HepG2 (cell line): ENCODE results near the gene HDGF. TPM values are rescaled to one million over a fixed set of nuclear protein-coding genes. Genes with fewer than 3 reads are reported as not detected.

Experiments
- ASH2L ChIP-seq: fragments of 300-600, 200-600 bp; sonication (generic); IDR thresholded peaks from 2 replicates; pipeline ENCODE4 v1.7.0; 2017; ENCODE audit warnings: low read depth, mild to moderate bottlenecking, moderate library complexity, mixed read lengths, low read length; ENCODE audit not compliant: insufficient read length
- ETV6 ChIP-seq: sonication (generic); formaldehyde crosslinking; conservative IDR thresholded peaks from 2 replicates; pipeline ENCODE4 v1.4.0; 2020; ENCODE audit warnings: missing genetic modification reagents
- GZF1 ChIP-seq: sonication (generic); formaldehyde crosslinking; IDR thresholded peaks from 2 replicates; pipeline ENCODE4 v1.5.1; 2020; ENCODE audit warnings: mild to moderate bottlenecking, missing genetic modification reagents
- KDM5A ChIP-seq: fragments of 200-600 bp; sonication (generic); IDR thresholded peaks from 2 replicates; pipeline ENCODE4 v1.7.0; 2018; ENCODE audit warnings: antibody characterized with exemption, mild to moderate bottlenecking, low read length, borderline replicate concordance
- MAFG ChIP-seq: sonication (generic); formaldehyde crosslinking; IDR thresholded peaks from 2 replicates; pipeline ENCODE4 v1.5.1; 2020; ENCODE audit warnings: mild to moderate bottlenecking, missing genetic modification reagents
- RAD21 ChIP-seq: fragments of 450-650 bp; formaldehyde crosslinking; IDR thresholded peaks from 2 replicates; pipeline ENCODE4 v1.5.0; 2020; ENCODE audit warnings: mild to moderate bottlenecking
- ZBTB42 ChIP-seq: sonication (generic); formaldehyde crosslinking; IDR thresholded peaks from 2 replicates; pipeline ENCODE4 v1.5.0; 2020; ENCODE audit warnings: mild to moderate bottlenecking, missing genetic modification reagents
- ZFP82 ChIP-seq: sonication (generic); formaldehyde crosslinking; IDR thresholded peaks from 2 replicates; pipeline ENCODE4 v1.5.1; 2020; ENCODE audit warnings: mild to moderate bottlenecking, missing genetic modification reagents, borderline replicate concordance
- ZNF496 ChIP-seq: sonication (generic); formaldehyde crosslinking; IDR thresholded peaks from 2 replicates; pipeline ENCODE4 v1.8.1; 2023; ENCODE audit warnings: mild to moderate bottlenecking, moderate library complexity, missing genetic modification reagents; ENCODE audit not compliant: insufficient replicate concordance
- ZNF543 ChIP-seq: sonication (generic); formaldehyde crosslinking; IDR thresholded peaks from 2 replicates; pipeline ENCODE4 v1.4.0; 2020; ENCODE audit warnings: mild to moderate bottlenecking, missing genetic modification reagents
- ZNF777 ChIP-seq: sonication (generic); formaldehyde crosslinking; IDR thresholded peaks from 2 replicates; pipeline ENCODE4 v1.4.0; 2020; ENCODE audit warnings: missing genetic modification reagents
- ZNF816 ChIP-seq: sonication (generic); formaldehyde crosslinking; IDR thresholded peaks from 2 replicates; pipeline ENCODE4 v1.8.0; 2022; ENCODE audit warnings: missing genetic modification reagents, mild to moderate bottlenecking, borderline replicate concordance
- ZNF839 ChIP-seq: sonication (generic); formaldehyde crosslinking; IDR thresholded peaks from 2 replicates; pipeline ENCODE4 v1.4.0; 2020; ENCODE audit warnings: missing genetic modification reagents, mild to moderate bottlenecking, borderline replicate concordance
- polyA plus RNA-seq, 8 experiments: library from polyadenylated mRNA; depleted of rRNA in 3 of 8; stranded (reverse) in 7 of 8; unstranded in 1 of 8; fragments of >200 nt; fragmentation: Illumina TruSeq in 4 of 8; extraction: Trizol in 4 of 8; gene quantifications; 2 replicates each; pipeline versions ENCODE4 v1.2.1 to v1.2.3, GENCODE V29; 2011 to 2016; ENCODE audit warnings: low read depth in 4 of 8, missing spikeins in 1 of 8, mixed read lengths in 1 of 8; ENCODE audit not compliant: insufficient read depth in 1 of 8
- total RNA-seq, 5 experiments: library from RNA; depleted of rRNA; stranded (reverse); fragments of >200 nt; fragmentation: Illumina TruSeq; extraction: Trizol; gene quantifications; 2 replicates each; pipeline ENCODE4 v1.2.3, GENCODE V29; 2016; ENCODE audit warnings: low read depth in 1 of 5
- TF ChIP-seq, protein P1 (sequence below): sonication (generic); formaldehyde crosslinking; conservative IDR thresholded peaks from 2 replicates; pipeline ENCODE4 v1.8.1; 2023; ENCODE audit warnings: missing genetic modification reagents
- TF ChIP-seq, protein P2 (sequence below): sonication (generic); formaldehyde crosslinking; IDR thresholded peaks from 2 replicates; pipeline ENCODE4 v1.8.0; 2022; ENCODE audit warnings: mild to moderate bottlenecking, missing genetic modification reagents, borderline replicate concordance
- TF ChIP-seq, protein P3 (sequence below): sonication (generic); formaldehyde crosslinking; IDR thresholded peaks from 2 replicates; pipeline ENCODE4 v1.5.0; 2020; ENCODE audit warnings: mild to moderate bottlenecking, missing genetic modification reagents
- TF ChIP-seq, protein P4 (sequence below): sonication (generic); formaldehyde crosslinking; IDR thresholded peaks from 2 replicates; pipeline ENCODE4 v1.5.1; 2020; ENCODE audit warnings: mild to moderate bottlenecking, missing genetic modification reagents, moderate library complexity

The HDGF gene
- total and polyA plus RNA-seq, 2 of the 13 experiments (the other 11 are each of a cell fraction or from before 2014, with no cell fraction given): 156 to 196 TPM

DNA sequence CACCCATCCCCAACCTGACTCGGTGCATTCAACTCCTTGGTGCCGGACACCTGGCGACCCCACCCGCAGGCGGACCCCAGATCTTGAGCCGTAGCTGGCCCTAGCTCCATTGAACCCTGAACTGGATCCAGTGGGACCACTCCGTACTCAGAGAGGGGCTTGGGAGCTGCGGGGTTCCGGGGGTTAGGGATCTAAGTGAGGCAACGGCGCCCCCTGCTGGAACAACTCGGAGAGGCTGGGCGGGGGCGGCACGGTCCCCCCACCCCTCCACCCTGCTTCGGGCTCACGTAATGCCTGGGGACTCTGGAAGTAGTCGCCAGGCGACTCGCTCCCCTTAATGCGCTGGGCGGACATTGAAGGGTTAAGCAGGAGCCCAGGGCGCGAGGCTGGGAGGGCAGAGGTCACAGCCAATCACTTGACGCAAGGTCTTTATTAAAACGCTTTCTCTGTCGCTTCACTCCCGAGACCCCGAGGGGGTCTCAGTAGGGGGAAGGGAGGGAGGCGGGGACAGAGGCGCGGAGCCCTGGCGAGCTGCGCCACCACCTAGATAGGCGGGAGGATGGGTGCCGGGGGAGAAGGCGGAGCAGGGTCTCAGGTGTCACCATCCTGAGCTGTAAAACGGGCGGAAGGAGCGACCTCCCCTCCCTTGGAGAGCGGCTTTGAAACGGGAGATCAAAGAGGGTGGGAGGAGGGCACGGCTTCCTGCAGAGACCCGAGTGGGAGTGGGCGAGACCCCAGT lies 45.4 kb downstream of the HDGF start (continued):
- TF ChIP-seq, protein P1, sequence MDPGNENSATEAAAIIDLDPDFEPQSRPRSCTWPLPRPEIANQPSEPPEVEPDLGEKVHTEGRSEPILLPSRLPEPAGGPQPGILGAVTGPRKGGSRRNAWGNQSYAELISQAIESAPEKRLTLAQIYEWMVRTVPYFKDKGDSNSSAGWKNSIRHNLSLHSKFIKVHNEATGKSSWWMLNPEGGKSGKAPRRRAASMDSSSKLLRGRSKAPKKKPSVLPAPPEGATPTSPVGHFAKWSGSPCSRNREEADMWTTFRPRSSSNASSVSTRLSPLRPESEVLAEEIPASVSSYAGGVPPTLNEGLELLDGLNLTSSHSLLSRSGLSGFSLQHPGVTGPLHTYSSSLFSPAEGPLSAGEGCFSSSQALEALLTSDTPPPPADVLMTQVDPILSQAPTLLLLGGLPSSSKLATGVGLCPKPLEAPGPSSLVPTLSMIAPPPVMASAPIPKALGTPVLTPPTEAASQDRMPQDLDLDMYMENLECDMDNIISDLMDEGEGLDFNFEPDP: no peak
- TF ChIP-seq ZNF816 (CRISPR knock-in tag): no peak
- TF ChIP-seq ZNF777 (CRISPR knock-in tag): no peak
- no peak for TF ChIP-seq ZFP82 (CRISPR knock-in tag)
- TF ChIP-seq ASH2L: no peak
- TF ChIP-seq MAFG (CRISPR knock-in tag): no peak
- TF ChIP-seq, protein P2, sequence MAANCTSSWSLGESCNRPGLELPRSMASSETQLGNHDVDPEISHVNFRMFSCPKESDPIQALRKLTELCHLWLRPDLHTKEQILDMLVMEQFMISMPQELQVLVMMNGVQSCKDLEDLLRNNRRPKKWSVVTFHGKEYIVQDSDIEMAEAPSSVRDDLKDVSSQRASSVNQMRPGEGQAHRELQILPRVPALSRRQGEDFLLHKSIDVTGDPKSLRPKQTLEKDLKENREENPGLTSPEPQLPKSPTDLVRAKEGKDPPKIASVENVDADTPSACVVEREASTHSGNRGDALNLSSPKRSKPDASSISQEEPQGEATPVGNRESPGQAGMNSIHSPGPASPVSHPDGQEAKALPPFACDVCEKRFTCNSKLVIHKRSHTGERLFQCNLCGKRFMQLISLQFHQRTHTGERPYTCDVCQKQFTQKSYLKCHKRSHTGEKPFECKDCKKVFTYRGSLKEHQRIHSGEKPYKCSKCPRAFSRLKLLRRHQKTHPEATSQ (CRISPR knock-in tag): no peak
- TF ChIP-seq, protein P3, sequence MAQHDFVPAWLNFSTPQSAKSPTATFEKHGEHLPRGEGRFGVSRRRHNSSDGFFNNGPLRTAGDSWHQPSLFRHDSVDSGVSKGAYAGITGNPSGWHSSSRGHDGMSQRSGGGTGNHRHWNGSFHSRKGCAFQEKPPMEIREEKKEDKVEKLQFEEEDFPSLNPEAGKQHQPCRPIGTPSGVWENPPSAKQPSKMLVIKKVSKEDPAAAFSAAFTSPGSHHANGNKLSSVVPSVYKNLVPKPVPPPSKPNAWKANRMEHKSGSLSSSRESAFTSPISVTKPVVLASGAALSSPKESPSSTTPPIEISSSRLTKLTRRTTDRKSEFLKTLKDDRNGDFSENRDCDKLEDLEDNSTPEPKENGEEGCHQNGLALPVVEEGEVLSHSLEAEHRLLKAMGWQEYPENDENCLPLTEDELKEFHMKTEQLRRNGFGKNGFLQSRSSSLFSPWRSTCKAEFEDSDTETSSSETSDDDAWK (CRISPR knock-in tag): no peak
- no peak for TF ChIP-seq ZNF496
- no peak for TF ChIP-seq GZF1
- no peak for TF ChIP-seq KDM5A
- TF ChIP-seq ZNF839 (CRISPR knock-in tag): no peak
- peak; percentile 44 for TF ChIP-seq RAD21
- TF ChIP-seq, protein P4, sequence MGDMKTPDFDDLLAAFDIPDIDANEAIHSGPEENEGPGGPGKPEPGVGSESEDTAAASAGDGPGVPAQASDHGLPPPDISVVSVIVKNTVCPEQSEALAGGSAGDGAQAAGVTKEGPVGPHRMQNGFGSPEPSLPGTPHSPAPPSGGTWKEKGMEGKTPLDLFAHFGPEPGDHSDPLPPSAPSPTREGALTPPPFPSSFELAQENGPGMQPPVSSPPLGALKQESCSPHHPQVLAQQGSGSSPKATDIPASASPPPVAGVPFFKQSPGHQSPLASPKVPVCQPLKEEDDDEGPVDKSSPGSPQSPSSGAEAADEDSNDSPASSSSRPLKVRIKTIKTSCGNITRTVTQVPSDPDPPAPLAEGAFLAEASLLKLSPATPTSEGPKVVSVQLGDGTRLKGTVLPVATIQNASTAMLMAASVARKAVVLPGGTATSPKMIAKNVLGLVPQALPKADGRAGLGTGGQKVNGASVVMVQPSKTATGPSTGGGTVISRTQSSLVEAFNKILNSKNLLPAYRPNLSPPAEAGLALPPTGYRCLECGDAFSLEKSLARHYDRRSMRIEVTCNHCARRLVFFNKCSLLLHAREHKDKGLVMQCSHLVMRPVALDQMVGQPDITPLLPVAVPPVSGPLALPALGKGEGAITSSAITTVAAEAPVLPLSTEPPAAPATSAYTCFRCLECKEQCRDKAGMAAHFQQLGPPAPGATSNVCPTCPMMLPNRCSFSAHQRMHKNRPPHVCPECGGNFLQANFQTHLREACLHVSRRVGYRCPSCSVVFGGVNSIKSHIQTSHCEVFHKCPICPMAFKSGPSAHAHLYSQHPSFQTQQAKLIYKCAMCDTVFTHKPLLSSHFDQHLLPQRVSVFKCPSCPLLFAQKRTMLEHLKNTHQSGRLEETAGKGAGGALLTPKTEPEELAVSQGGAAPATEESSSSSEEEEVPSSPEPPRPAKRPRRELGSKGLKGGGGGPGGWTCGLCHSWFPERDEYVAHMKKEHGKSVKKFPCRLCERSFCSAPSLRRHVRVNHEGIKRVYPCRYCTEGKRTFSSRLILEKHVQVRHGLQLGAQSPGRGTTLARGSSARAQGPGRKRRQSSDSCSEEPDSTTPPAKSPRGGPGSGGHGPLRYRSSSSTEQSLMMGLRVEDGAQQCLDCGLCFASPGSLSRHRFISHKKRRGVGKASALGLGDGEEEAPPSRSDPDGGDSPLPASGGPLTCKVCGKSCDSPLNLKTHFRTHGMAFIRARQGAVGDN (CRISPR knock-in tag): peak; percentile 58; the same call in 1 of the 2 replicates
- TF ChIP-seq ZBTB42 (CRISPR knock-in tag): 0 out of 2 replicates have a peak, but pooled peaks have one; percentile 42
- TF ChIP-seq ZNF543 (CRISPR knock-in tag): no peak; the same call in 1 of the 2 replicates
- no peak for TF ChIP-seq ETV6 (CRISPR knock-in tag)
